Dendritic cell treated with granulocyte-macrophage colony-stimulating factor and Interleukin-4, amounts not matched to agents 40 ng/mL and 50 ng/mL, for 4 days (primary cell): ENCODE results near the gene NRAP.

Source experiments
- H3K27ac Mint-ChIP-seq: one replicate; pipeline ENCODE4 v1.8.0; 2022; ENCODE audit warnings: mild to moderate bottlenecking, mixed read lengths
- H3K27me3 Mint-ChIP-seq: one replicate; pipeline ENCODE4 v1.8.0; 2022; ENCODE audit warnings: mild to moderate bottlenecking, mixed read lengths
- H3K36me3 Mint-ChIP-seq: one replicate; pipeline ENCODE4 v1.8.0; 2022; ENCODE audit warnings: low read depth, mixed read lengths
- H3K4me1 Mint-ChIP-seq: one replicate; pipeline ENCODE4 v1.8.0; 2022; ENCODE audit warnings: low read depth, mixed read lengths
- H3K4me3 Mint-ChIP-seq: one replicate; pipeline ENCODE4 v1.8.0; 2022; ENCODE audit warnings: mild to moderate bottlenecking, moderate library complexity, mixed read lengths
- H3K9me3 Mint-ChIP-seq: one replicate; pipeline ENCODE4 v1.8.0; 2022; ENCODE audit warnings: mixed read lengths
- intact Hi-C: fragments of 100-400 bp; cut with micrococcal nuclease; formaldehyde crosslinking; loops from one replicate; pipeline ENCODE4 v1.15.0; 2022

Gene NRAP

GRCh38 chr10:113561214-113561613 lies 102.6 kb downstream of the NRAP start:
- no peak overlapping the region for H3K4me3 Mint-ChIP-seq
- H3K27me3 Mint-ChIP-seq, result peaks cover 49% of the 10 kb centered on the region
- H3K4me1 Mint-ChIP-seq, result peaks cover 5% of the 10 kb centered on the region
- intact Hi-C loops, result loop anchor here (5.0 kb wide), 1 partner anchor 39 kb away; no protein-coding TSS in a partner anchor
- H3K9me3 Mint-ChIP-seq, result no peaks in the 10 kb centered on the region
- H3K27ac Mint-ChIP-seq, result peak overlapping the region; percentile 14
- no peaks in the 10 kb centered on the region for H3K36me3 Mint-ChIP-seq

GRCh38 chr10:113560071-113560470 lies 103.8 kb downstream of the NRAP start:
- Mint-ChIP-seq H3K4me3 (no peak overlapping the region), H3K27me3 (peaks cover 54% of the 10 kb centered on the region), H3K4me1 (peaks cover 5% of the 10 kb centered on the region), H3K27ac (no peak overlapping the region), H3K9me3 (no peaks in the 10 kb centered on the region), H3K36me3 (no peaks in the 10 kb centered on the region)
- intact Hi-C loops, result loop anchor here (5.0 kb wide), 1 partner anchor 38 kb away; no protein-coding TSS in a partner anchor

GRCh38 chr10:113557903-113558321 lies 105.9 kb downstream of the NRAP start:
- Mint-ChIP-seq H3K27me3 (peaks cover 61% of the 10 kb centered on the region), H3K36me3 (no peaks in the 10 kb centered on the region), H3K4me1 (peaks cover 14% of the 10 kb centered on the region)

GRCh38 chr10:113557424-113557862 lies 106.4 kb downstream of the NRAP start:
- H3K27me3 Mint-ChIP-seq, result peaks cover 57% of the 10 kb centered on the region
- no peak overlapping the region for H3K27ac Mint-ChIP-seq
- intact Hi-C loops, result no loop called here

More at GRCh38 chr10:113557903-113558321, 105.9 kb downstream of the NRAP start:
- intact Hi-C loops, result no loop called here
- no peaks in the 10 kb centered on the region for H3K9me3 Mint-ChIP-seq
- H3K27ac Mint-ChIP-seq, result no peak overlapping the region
- no peak overlapping the region for H3K4me3 Mint-ChIP-seq

GRCh38 chr10:113555751-113556150 lies 108.1 kb downstream of the NRAP start:
- H3K27ac Mint-ChIP-seq, result no peak overlapping the region
- peaks cover 14% of the 10 kb centered on the region for H3K4me1 Mint-ChIP-seq
- peaks cover 51% of the 10 kb centered on the region for H3K27me3 Mint-ChIP-seq
- H3K9me3 Mint-ChIP-seq, result no peaks in the 10 kb centered on the region
- intact Hi-C loops, result no loop called here
- H3K36me3 Mint-ChIP-seq, result no peaks in the 10 kb centered on the region
- no peak overlapping the region for H3K4me3 Mint-ChIP-seq

More at GRCh38 chr10:113557424-113557862, 106.4 kb downstream of the NRAP start:
- H3K4me1 Mint-ChIP-seq, result peaks cover 14% of the 10 kb centered on the region
- H3K4me3 Mint-ChIP-seq, result no peak overlapping the region
- no peaks in the 10 kb centered on the region for H3K9me3 Mint-ChIP-seq
- H3K36me3 Mint-ChIP-seq, result no peaks in the 10 kb centered on the region

- intact Hi-C loops, result no loop called here
- H3K36me3 Mint-ChIP-seq, result no peaks in the 10 kb centered on the region
- H3K27ac Mint-ChIP-seq, result no peak overlapping the region
- no peak overlapping the region for H3K4me3 Mint-ChIP-seq
- no peaks in the 10 kb centered on the region for H3K9me3 Mint-ChIP-seq
- peaks cover 49% of the 10 kb centered on the region for H3K27me3 Mint-ChIP-seq
- peaks cover 14% of the 10 kb centered on the region for H3K4me1 Mint-ChIP-seq
These were observed 108.6 kb downstream of the NRAP start for GRCh38 chr10:113555245-113555644.

- H3K4me3 Mint-ChIP-seq, result no peak overlapping the region
- intact Hi-C loops, result no loop called here
- H3K36me3 Mint-ChIP-seq, result no peaks in the 10 kb centered on the region
- no peak overlapping the region for H3K27ac Mint-ChIP-seq
- peaks cover 41% of the 10 kb centered on the region for H3K27me3 Mint-ChIP-seq
- H3K4me1 Mint-ChIP-seq, result peaks cover 14% of the 10 kb centered on the region
- H3K9me3 Mint-ChIP-seq, result no peaks in the 10 kb centered on the region
These were observed 109.6 kb downstream of the NRAP start for GRCh38 chr10:113554214-113554613.

- peaks cover 14% of the 10 kb centered on the region for H3K4me1 Mint-ChIP-seq
- H3K4me3 Mint-ChIP-seq, result no peak overlapping the region
- H3K36me3 Mint-ChIP-seq, result no peaks in the 10 kb centered on the region
- no peak overlapping the region for H3K27ac Mint-ChIP-seq
- peaks cover 31% of the 10 kb centered on the region for H3K27me3 Mint-ChIP-seq
- H3K9me3 Mint-ChIP-seq, result no peaks in the 10 kb centered on the region
- intact Hi-C loops, result no loop called here
These were observed 110.7 kb downstream of the NRAP start for GRCh38 chr10:113553149-113553548.

GRCh38 chr10:113552701-113553100 lies 111.1 kb downstream of the NRAP start, which contains the start of gene HABP2:
HABP2 (plus strand) TSS chr10:113553053; CDS start chr10:113553122, 69 bp downstream.
- H3K4me1 Mint-ChIP-seq, result peaks cover 14% of the 10 kb centered on the region
- intact Hi-C loops, result no loop called here
- no peaks in the 10 kb centered on the region for H3K9me3 Mint-ChIP-seq
- H3K27ac Mint-ChIP-seq, result no peak within 1 kb of the TSS
- H3K4me3 Mint-ChIP-seq, result no peak within 1 kb of the TSS
- H3K36me3 Mint-ChIP-seq, result no peaks in the 10 kb centered on the region
- peaks cover 26% of the 10 kb centered on the region for H3K27me3 Mint-ChIP-seq

- Mint-ChIP-seq H3K4me1 (peaks cover 14% of the 10 kb centered on the region), H3K27me3 (peaks cover 24% of the 10 kb centered on the region), H3K4me3 (no peak overlapping the region), H3K36me3 (no peaks in the 10 kb centered on the region), H3K27ac (no peak overlapping the region), H3K9me3 (no peaks in the 10 kb centered on the region)
- intact Hi-C loops, result no loop called here
These were observed 111.8 kb downstream of the NRAP start for GRCh38 chr10:113552014-113552413.

- Mint-ChIP-seq H3K9me3 (no peaks in the 10 kb centered on the region), H3K4me1 (peaks cover 14% of the 10 kb centered on the region), H3K27me3 (peaks cover 19% of the 10 kb centered on the region), H3K4me3 (no peak overlapping the region), H3K27ac (no peak overlapping the region), H3K36me3 (no peaks in the 10 kb centered on the region)
- intact Hi-C loops, result no loop called here
These were observed 113.5 kb downstream of the NRAP start for GRCh38 chr10:113550365-113550764.

- H3K27me3 Mint-ChIP-seq, result peaks cover 14% of the 10 kb centered on the region
- no peaks in the 10 kb centered on the region for H3K9me3 Mint-ChIP-seq
- H3K36me3 Mint-ChIP-seq, result no peaks in the 10 kb centered on the region
- H3K27ac Mint-ChIP-seq, result no peak overlapping the region
- H3K4me3 Mint-ChIP-seq, result no peak overlapping the region
- H3K4me1 Mint-ChIP-seq, result peaks cover 14% of the 10 kb centered on the region
- intact Hi-C loops, result no loop called here
These were observed 114.0 kb downstream of the NRAP start for GRCh38 chr10:113549856-113550255.

GRCh38 chr10:113547426-113547825 lies 116.4 kb downstream of the NRAP start:
- Mint-ChIP-seq H3K27me3 (peaks cover 3% of the 10 kb centered on the region), H3K36me3 (no peaks in the 10 kb centered on the region), H3K4me3 (no peak overlapping the region), H3K9me3 (no peaks in the 10 kb centered on the region), H3K27ac (no peak overlapping the region), H3K4me1 (no peaks in the 10 kb centered on the region)
- intact Hi-C loops, result no loop called here

GRCh38 chr10:113544392-113544791 lies 119.4 kb downstream of the NRAP start:
- no peak overlapping the region for H3K27ac Mint-ChIP-seq
- H3K4me3 Mint-ChIP-seq, result no peak overlapping the region
- peaks cover 10% of the 10 kb centered on the region for H3K27me3 Mint-ChIP-seq
- intact Hi-C loops, result no loop called here
- H3K4me1 Mint-ChIP-seq, result peaks cover 8% of the 10 kb centered on the region
- no peaks in the 10 kb centered on the region for H3K36me3 Mint-ChIP-seq
- no peaks in the 10 kb centered on the region for H3K9me3 Mint-ChIP-seq
